Hepatocyte (in vitro differentiated cells): ENCODE data around the gene STXBP1. TPM values are rescaled to one million over a fixed set of nuclear protein-coding genes. Genes with fewer than 3 reads are reported as not detected.
A peak's percentile ranks its signal among the peaks of the same experiment; 100 is the strongest.

Experiments
- DNase-seq: peaks from one replicate; pipeline ENCODE4 v3.0.0-alpha.2; 2016; ENCODE audit warnings: low spot score
- H2AFZ ChIP-seq: fragments of 200-600 bp; sonication (generic); 2 replicates; pipeline ENCODE4 v1.6.0; 2016; ENCODE audit warnings: antibody characterized with exemption, mild to moderate bottlenecking
- H3K27ac ChIP-seq: fragments of 200-600 bp; sonication (generic); 2 replicates; pipeline ENCODE4 v1.5.1; 2016; ENCODE audit warnings: mild to moderate bottlenecking
- H3K27me3 ChIP-seq: fragments of 200-600 bp; sonication (generic); 2 replicates; pipeline ENCODE4 v1.6.1; 2016
- H3K36me3 ChIP-seq: fragments of 200-600 bp; sonication (generic); replicated peaks from 2 replicates; pipeline ENCODE4 v1.5.1; 2016; ENCODE audit warnings: low read depth; ENCODE audit not compliant: insufficient read depth
- H3K4me1 ChIP-seq: fragments of 200-600 bp; sonication (generic); 2 replicates; pipeline ENCODE4 v1.5.1; 2016; ENCODE audit warnings: mild to moderate bottlenecking, moderate library complexity; ENCODE audit not compliant: insufficient read depth
- H3K4me2 ChIP-seq: fragments of 200-600 bp; sonication (generic); 2 replicates; pipeline ENCODE4 v1.6.0; 2016
- H3K4me3 ChIP-seq: fragments of 200-600 bp; sonication (generic); 2 replicates; pipeline ENCODE4 v1.5.1; 2016; ENCODE audit warnings: mild to moderate bottlenecking
- H3K79me2 ChIP-seq: fragments of 200-600 bp; sonication (generic); 2 replicates; pipeline ENCODE4 v1.6.0; 2017; ENCODE audit warnings: mild to moderate bottlenecking
- H3K9me2 ChIP-seq: fragments of 200-600 bp; sonication (generic); replicated peaks from 2 replicates; pipeline ENCODE4 v1.6.0; 2017; ENCODE audit warnings: mild to moderate bottlenecking; ENCODE audit not compliant: insufficient read depth
- H3K9me3 ChIP-seq: fragments of 200-600 bp; sonication (generic); 2 replicates; pipeline ENCODE4 v1.5.1; 2016; ENCODE audit warnings: low read depth, mild to moderate bottlenecking
- H4K20me1 ChIP-seq: fragments of 200-600 bp; sonication (generic); 2 replicates; pipeline ENCODE4 v1.6.0; 2016; ENCODE audit warnings: mild to moderate bottlenecking; ENCODE audit not compliant: insufficient read depth, poor library complexity, severe bottlenecking
- EZH2 ChIP-seq: fragments of 200-600 bp; sonication (generic); IDR thresholded peaks from 2 replicates; pipeline ENCODE4 v1.6.1; 2016; ENCODE audit warnings: antibody characterized with exemption, mild to moderate bottlenecking, borderline replicate concordance
- EZH2phosphoT487 ChIP-seq: fragments of 200-600 bp; sonication (generic); IDR thresholded peaks from one replicate; pipeline ENCODE4 v1.6.1; 2018; ENCODE audit warnings: antibody characterized with exemption, mild to moderate bottlenecking, low read depth, moderate library complexity; ENCODE audit not compliant: unreplicated experiment, severe bottlenecking
- WGBS: methylation state at CpG from one replicate; pipeline ENCODE4 v1.1.6; 2016; ENCODE audit warnings: low lambda C conversion rate; ENCODE audit errors: missing lambda C conversion rate; 5-methylcytosine and 5-hydroxymethylcytosine counted together
- polyA plus RNA-seq: library from polyadenylated mRNA; unstranded; fragments of >200 nt; fragmentation: Nextera tagmentation; extraction: Ambion mirVana; gene quantifications from 2 replicates; pipeline ENCODE4 v1.2.1, GENCODE V29; 2016
- total RNA-seq: library from RNA; depleted of rRNA; stranded (reverse); fragments of >200 nt; gene quantifications from 2 replicates; pipeline ENCODE4 v1.2.3, GENCODE V29; 2014
- TF ChIP-seq, protein P1 (sequence below): fragments of 200-600 bp; sonication (generic); IDR thresholded peaks from 2 replicates; pipeline ENCODE4 v1.5.1; 2016; ENCODE audit warnings: antibody characterized with exemption, mild to moderate bottlenecking; ENCODE audit not compliant: poor library complexity

Gene STXBP1
- total and polyA plus RNA-seq, 2 experiments from 2014 or later: 22.6 to 27.6 TPM

DNA sequence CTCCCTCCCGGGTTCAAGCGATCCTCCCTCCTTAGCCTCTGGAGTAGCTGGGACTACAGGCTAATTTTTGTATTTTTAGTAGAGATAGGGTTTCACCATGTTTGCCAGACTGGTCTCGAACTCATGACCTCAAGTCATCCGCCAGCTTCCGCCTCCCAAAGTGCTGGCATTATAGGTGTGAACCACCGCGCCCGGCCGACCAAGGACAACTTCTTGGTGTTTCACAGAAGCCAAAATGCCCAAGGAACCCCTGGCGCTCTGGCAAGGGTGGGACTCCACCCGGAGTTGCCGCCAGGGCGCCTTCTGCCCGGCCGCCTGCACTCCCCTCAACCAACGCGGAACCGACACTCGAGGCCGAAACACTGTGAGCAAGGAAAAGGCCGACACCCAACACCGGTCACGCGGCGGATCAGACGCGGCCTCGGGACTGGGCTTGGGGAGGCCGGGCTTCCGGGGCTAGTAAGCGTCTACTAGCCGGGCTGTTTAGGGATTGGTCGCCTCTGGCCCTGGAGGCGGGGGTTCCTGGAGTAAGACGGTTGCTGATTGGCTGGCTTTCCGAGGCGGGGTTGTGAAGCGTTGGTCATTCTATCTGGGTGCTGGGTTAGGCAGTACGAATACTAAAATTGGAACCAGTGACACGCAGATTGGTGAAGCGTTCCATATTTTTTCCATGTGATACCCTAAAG is 87.1 kb downstream of the STXBP1 start:
- peak; percentile 95 for DNase-seq
- H2AFZ ChIP-seq: peak overlapping the region; percentile 68

DNA sequence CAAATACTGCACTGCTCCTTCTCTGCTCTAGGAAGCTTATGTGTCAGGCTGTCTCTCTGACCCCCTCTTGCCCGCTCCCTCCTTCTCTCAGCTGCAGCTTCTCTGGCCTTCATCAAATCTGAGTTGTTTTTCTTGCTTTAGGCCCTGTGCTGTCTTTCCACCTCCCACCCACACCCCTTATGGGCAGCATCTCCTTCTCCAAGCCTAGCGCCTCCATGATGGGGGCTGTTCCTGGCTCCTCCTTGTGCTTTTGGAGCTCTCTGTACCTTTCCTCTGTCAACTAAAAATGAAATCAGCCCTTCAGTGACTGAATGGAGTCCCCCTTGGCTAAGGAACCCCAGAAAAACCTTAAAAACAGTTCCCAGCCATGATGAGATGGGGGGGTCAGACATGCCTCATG is 88.1 kb downstream of the STXBP1 start:
- Histone ChIP-seq H3K36me3 (no peaks in the 10 kb centered on the region), H4K20me1 (no peaks in the 10 kb centered on the region), H3K4me2 (no peak overlapping the region), H3K4me1 (no peaks in the 10 kb centered on the region), H2AFZ (no peak overlapping the region), H3K4me3 (no peak overlapping the region), H3K79me2 (no peaks in the 10 kb centered on the region), H3K27ac (no peak overlapping the region), H3K9me2 (no peaks in the 10 kb centered on the region), H3K27me3 (no peaks in the 10 kb centered on the region), H3K9me3 (no peaks in the 10 kb centered on the region)
- TF ChIP-seq EZH2 (no peak), EZH2phosphoT487 (no peak)
- TF ChIP-seq, protein P1, sequence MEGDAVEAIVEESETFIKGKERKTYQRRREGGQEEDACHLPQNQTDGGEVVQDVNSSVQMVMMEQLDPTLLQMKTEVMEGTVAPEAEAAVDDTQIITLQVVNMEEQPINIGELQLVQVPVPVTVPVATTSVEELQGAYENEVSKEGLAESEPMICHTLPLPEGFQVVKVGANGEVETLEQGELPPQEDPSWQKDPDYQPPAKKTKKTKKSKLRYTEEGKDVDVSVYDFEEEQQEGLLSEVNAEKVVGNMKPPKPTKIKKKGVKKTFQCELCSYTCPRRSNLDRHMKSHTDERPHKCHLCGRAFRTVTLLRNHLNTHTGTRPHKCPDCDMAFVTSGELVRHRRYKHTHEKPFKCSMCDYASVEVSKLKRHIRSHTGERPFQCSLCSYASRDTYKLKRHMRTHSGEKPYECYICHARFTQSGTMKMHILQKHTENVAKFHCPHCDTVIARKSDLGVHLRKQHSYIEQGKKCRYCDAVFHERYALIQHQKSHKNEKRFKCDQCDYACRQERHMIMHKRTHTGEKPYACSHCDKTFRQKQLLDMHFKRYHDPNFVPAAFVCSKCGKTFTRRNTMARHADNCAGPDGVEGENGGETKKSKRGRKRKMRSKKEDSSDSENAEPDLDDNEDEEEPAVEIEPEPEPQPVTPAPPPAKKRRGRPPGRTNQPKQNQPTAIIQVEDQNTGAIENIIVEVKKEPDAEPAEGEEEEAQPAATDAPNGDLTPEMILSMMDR: no peak
- WGBS: 95% methylated on average over 2 of the region's 2 CpGs
- DNase-seq: no peak

More for the DNA sequence above, 87.1 kb downstream of the STXBP1 start:
- H3K27ac ChIP-seq: peak overlapping the region; percentile 50
- H4K20me1 ChIP-seq: no peaks in the 10 kb centered on the region
- H3K4me3 ChIP-seq: no peak overlapping the region
- no peaks in the 10 kb centered on the region for H3K27me3 ChIP-seq
- no peaks in the 10 kb centered on the region for H3K4me1 ChIP-seq
- TF ChIP-seq EZH2phosphoT487: no peak
- no peak for TF ChIP-seq EZH2
- TF ChIP-seq, protein P1: no peak
- H3K36me3 ChIP-seq: no peaks in the 10 kb centered on the region
- H3K4me2 ChIP-seq: peak overlapping the region; percentile 69
- WGBS: 22% methylated on average over 41 of the region's 41 CpGs
- no peaks in the 10 kb centered on the region for H3K9me3 ChIP-seq
- H3K79me2 ChIP-seq: no peaks in the 10 kb centered on the region
- H3K9me2 ChIP-seq: no peaks in the 10 kb centered on the region

DNA sequence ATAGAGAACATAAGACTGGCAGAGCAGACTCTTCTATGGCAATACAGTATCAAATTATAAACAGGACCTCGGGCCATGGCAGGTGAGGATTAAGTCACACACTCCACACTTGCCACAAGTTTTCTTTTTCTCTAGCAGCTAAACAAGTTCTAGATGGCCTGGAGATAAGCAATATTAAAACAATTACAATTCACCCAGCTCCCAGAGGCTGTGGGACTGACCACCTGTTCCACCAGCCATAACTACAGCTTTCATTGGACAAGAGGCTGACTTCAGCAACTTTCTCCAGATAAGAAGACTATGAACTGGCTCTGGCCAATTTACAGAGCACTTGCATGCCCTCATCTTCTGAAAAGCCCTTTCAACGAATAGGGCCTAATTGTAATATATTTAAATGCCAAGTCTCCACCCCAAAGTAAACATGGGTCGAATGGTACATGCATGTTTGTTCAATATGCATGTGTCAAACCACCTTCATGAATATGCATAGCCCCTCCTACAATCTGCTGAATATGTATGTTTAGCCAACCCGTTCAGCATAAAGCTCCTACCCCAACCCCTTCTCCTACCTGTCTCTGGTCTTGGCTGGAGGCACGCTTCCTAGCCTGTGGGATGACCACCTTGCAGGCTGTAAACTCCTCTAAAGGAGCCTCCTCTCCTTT is 88.6 kb downstream of the STXBP1 start:
- WGBS: 76% methylated on average over 5 of the region's 5 CpGs
- Histone ChIP-seq H3K4me1 (no peaks in the 10 kb centered on the region), H3K4me2 (no peak overlapping the region), H4K20me1 (no peaks in the 10 kb centered on the region), H3K4me3 (no peak overlapping the region), H3K9me3 (no peaks in the 10 kb centered on the region), H3K36me3 (no peaks in the 10 kb centered on the region), H3K79me2 (no peaks in the 10 kb centered on the region), H2AFZ (no peak overlapping the region), H3K27me3 (no peaks in the 10 kb centered on the region), H3K27ac (no peak overlapping the region), H3K9me2 (no peaks in the 10 kb centered on the region)
- DNase-seq: no peak
- TF ChIP-seq, protein P1: no peak
- TF ChIP-seq EZH2phosphoT487: no peak
- TF ChIP-seq EZH2: no peak
